NCI-H345 treated with DMSO at 0.1 percent for 48 hours (cell line): ENCODE data around the gene EIF4G1.
A peak's percentile ranks its signal among the peaks of the same experiment; 100 is the strongest.

Experiments used
- DNase-seq: peaks from one replicate; lab custom pipeline; 2025; ENCODE audit not compliant: unreplicated experiment; lab: John Stamatoyannopoulos, UW

Gene EIF4G1

DNA sequence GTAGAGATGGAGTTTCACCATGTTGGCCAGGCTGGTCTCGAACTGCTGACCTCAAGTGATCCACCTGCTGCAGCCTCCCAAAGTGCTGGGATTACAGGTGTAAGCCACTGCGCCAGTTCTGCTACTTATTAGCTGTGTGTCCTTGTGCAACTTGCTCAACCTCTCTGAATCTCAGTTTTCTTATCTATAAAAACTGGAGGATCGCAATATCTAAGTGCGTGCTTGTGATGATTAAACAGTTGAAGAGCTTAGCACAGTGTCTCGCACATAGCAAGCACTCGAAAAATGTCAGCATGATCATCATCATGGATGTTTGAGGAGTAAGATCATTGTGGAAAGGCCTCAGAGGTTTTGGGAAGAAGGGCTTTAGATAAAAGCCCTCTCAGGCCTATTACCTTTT, 36.2 kb downstream of the EIF4G1 start:
- DNase-seq, result no peak

DNA sequence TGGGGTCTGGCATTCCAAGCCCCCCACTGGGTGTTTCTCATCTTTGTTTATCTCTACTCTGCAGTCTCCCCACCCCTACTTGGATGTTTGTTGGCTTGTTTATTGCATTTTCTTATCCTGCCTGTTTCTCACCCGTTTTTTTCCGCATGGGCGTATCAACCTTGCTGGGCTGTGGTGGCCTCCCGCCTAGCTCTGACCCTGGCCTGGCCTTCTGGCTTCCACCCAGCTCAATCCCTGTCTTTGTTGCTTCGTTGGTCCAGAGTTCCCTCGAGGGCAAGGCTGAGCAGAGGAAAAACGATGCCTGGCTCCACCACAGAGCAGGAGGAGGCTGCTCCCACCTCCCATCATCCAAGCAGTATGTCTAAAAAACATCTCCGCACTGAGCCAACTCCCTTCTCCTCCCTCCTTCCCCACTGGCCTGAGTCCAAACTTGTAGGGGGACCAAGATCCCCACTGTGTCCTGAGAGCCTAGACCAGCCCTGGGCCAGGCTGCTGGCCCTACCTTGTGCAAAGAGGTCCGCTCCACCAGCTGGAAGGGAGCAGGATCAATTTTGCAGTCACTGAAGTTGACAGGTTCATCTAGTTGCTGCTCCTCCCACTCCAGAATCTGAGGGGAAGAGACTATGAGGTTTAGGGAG, 37.2 kb downstream of the EIF4G1 start:
- no peak for DNase-seq

DNA sequence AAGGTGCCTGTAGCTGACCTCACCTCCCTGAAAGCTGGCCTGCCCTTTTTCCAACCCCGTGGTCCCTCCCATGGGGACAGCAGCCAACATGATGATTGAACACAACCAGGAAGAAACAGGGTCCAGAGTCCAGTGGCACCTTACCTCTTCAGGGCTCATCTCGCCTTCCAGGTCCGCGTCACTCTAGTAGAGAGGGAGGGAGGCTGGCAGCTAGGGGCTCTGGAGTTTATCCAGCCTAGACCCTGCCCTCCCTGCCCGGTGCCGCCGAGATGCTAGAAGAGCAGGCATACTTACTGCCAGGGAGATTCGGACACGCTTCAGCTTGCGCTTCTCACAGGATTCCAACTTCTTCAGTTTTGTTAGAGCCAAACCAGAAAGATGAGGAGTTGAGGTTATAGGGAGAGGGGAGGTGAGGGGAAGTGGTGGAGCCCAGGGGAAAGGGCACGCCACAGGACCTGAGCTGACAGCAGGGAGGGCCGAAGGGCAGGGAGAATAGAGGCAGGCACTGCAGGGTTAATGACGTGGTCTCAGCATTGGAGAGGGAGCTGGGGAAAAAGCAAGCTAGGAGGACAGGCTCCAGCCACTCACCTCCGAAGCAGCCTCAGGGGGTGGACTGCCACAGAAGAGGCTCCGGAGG, 37.9 kb downstream of the EIF4G1 start:
- no peak for DNase-seq

- no peak for DNase-seq
These were observed 38.6 kb downstream of the EIF4G1 start for GRCh38 chr3:184352897-184353545.

GRCh38 chr3:184353546-184353941, 39.1 kb downstream of the EIF4G1 start:
- no peak for DNase-seq

GRCh38 chr3:184354121-184354728, 39.8 kb downstream of the EIF4G1 start:
- no peak for DNase-seq

- DNase-seq, result no peak
These were observed 40.3 kb downstream of the EIF4G1 start for GRCh38 chr3:184354754-184355153.

DNA sequence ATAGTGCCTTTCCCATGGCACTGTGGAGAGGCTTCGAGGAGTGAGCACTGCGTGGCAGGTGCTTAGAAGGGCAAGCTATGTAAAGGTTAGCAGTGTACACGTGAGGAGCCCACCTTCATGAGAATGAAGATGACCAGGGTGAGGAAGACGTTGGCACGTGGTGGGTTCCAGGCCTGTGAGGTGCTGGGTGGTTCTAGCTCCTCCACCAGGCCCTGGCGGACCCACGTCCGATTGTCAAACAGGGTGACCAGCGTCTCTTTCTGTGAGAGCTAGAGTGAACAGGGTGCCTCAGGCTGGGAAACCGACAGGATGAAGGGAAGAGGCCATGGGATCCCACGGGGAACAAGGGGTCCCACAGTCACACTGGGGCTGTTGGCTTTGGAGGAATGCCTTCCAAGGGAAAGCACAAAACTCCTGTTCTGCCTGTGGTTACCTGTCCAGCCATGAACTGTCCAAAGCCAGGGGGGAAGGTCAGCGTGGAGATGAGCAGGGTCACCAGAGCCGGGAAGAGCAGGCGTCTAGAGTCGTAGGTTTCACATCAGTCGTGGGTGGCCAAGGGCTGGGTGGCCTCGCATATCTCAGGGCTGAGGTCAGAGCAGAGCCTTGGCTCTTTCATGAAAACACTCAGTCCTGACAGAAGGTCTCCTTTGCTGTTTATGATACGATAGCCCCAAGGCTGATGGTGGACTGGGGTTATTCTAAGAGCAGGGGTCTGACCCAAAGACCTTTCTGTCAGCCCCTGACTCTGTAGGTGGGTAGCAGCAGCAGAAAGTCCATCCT, 41.0 kb downstream of the EIF4G1 start:
- DNase-seq, result no peak

DNA sequence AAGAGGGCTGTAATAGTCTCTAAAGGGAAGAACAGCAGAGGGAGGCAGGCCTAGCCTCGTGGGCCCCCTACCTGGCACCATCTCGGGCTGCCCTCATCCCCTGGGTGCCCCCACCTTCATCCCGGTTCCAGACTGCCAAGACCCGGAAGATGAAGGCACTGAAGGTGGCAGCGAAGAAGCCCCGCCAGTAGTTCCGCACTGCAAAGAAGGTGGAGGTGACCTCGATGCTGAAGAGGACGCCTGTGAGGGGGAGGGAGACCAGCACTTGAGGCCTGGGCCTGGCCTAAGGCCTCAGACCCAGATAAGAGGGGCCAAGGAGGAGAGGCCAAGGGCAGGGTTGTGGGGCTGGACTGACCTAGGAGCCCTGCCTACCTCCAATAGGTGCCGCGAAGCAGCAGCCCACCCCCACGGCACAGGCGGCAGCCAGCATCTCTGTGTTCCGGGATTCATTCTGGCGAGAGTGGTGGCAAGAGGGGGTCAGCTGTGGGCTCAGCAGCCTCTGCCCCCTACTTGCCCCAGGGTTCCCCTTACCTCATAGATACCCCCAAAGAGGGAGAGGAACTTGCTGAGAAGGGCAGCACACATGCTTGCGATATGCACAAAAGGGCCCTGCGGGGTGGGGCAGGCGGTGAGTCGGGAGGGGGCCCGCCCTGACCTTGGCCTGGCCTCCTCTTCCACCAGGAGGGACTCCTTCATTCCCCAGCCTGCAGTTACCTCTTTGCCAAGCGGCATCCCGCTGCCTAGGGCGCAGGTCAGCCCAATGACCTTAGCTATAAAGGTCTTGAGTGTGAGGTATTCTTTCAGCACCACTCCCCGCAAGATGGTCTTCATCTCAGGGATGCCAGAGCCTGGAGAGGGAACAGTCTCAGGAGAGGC, 43.1 kb downstream of the EIF4G1 start:
- DNase-seq, result no peak

DNA sequence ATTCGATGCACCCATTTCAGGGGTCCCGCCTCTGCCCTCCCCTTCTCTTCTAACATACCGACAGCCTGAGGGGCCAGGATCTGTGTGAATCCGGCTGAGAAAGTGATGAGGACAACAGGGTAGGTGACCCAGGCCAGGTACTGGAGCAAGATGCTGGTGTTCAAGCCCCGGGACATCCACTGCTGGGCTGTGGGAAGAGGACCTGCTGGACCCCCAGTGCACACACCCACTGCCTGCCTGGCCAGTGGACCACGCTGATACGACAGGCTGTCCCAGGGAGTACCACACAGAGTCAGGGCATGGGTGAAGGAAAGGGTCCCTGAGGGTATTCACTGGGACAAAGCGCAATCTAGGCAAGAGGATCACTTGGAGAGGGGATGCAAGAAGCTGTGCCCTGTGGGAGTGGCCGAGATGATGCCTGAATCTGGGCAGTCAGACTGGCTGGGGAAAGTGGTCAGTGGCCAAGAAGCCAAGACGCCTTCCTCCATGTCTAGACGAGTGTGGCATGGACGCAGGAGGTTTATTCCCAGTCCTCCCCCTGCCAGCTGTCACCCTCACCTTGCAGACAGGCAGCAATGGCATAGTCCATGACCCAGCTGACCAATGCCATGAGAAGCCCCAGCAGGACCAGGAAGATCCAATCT, 43.8 kb downstream of the EIF4G1 start:
- DNase-seq, result no peak

DNA sequence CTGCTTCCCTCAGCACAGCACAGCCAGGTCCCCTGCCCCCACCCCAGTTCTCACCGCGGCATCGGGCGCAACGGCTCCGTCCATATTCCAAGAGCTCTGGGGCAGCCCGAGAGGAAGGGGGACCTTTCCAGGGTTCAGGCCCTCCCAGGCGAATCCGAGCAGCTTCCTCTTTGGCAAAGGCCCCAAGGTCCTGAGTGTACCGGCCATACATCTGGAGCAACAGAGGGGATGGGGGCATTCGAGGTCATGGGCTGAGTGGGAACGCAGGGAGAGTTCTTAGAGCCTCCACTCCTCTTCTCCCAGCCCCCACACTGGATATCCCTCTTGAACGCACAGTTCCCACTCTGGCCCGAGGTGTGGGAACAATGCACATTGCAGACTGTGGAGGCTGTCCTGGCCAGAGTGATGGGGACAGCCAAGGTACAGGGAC, 44.5 kb downstream of the EIF4G1 start:
- DNase-seq, result no peak

- DNase-seq, result no peak
These were observed 45.2 kb downstream of the EIF4G1 start for GRCh38 chr3:184359610-184360009.

DNA sequence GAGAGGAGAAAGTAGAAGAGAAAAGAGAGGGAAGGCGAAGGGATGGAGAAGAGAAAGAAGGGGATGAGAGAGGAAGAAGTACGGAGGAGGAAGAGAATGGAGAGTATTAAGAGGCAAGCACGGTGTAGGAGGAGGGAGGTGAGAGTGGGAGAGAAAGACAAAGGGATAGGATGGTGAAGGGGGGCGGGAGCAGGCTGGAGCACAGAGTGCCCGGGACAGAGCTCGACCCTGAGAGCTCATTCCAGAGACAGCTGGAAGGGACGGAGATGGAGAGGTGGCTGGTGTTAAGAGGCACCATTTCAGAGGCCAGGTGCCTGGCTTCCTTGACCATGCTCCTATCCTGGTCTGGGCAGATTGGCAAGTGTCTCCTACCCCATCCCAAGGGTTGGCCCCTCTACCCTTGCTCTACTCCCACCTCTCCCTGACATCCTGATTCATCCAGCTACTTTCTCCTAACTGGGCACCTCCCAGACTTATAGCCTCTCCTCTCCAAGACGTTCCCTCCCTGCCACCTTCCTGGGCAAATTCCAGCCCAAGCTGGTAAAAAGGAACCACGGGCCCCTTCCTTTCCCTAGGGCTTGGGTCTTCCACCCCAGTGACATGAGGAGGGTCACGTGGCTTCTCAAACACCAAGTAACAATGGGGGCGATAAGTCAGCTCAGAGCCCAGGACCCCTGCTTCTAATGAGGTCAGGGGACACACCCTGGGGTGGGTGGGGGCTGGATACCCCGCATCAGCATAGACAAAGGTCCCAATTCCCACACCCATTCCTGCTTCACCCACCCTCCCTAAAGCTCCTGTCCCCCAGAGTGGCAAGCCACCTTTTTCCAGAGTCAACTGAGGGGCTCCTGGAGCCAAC, 45.9 kb downstream of the EIF4G1 start:
- DNase-seq, result no peak

GRCh38 chr3:184360929-184361531, 46.6 kb downstream of the EIF4G1 start:
- DNase-seq, result no peak

GRCh38 chr3:184361532-184361931, 47.1 kb downstream of the EIF4G1 start, which contains the start of the genes CLCN2 and POLR2H:
TSS of gene CLCN2 (minus strand) at chr3:184361605. CDS start at chr3:184361479, 126 bp downstream.
TSS of gene POLR2H (plus strand) at chr3:184361710. CDS start at chr3:184363493, 1,783 bp downstream.
- peak; percentile 65 for DNase-seq

DNA sequence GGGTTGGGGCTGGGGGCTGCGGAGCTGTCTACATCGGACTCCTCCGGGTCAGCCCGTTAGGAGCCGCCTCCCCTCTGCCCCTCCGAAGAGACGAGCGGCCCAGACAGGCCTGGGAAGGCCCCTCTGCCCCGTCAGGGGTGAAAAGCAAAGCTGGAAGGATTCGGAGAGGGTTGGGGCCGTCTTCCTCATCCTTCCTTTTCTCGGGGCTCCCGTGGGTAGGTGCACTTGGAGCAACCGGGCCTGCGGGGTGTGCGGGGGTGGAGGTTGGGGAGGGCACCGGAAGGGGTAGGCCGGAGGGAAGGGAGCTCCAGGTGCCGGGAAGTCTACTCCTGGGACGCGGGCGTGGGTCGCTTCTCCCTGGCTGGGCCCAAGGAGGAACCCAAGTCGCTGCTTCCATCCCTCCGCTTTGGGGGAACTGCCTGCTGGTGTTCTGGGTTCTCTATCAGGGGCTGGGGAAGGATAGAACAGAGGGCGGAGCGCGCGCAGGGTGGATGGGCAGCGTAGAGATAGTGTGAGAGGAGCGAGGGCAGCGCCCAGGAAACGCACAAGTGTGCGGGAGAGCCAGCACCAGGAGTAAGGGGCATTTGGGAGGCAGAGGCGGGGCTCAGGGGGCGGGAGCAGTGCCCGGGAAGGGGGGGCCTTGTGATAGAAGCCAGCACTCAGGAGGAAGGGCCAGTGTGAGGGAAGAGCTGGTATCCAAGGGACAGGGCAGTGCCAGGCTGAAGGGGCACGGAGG, 47.7 kb downstream of the EIF4G1 start:
- DNase-seq, result peak; percentile 68
